NCI-H526 treated with DMSO at 0.1 percent for 48 hours (cell line): ENCODE results near the gene ANKRD10.

Experiments
- DNase-seq: peaks from one replicate; lab custom pipeline; 2025; lab: John Stamatoyannopoulos, UW

Gene ANKRD10

GRCh38 chr13:110830800-110831371 lies 84.0 kb downstream of the ANKRD10 start:
- DNase-seq, result no peak

- DNase-seq, result no peak
Measured at GRCh38 chr13:110830331-110830730, 84.5 kb downstream of the ANKRD10 start.

GRCh38 chr13:110829486-110829885 lies 85.4 kb downstream of the ANKRD10 start:
- DNase-seq, result no peak

- no peak for DNase-seq
Measured at GRCh38 chr13:110828705-110829104, 86.2 kb downstream of the ANKRD10 start.
